GM18502 (cell line): ENCODE measurements around the gene POMZP3.
"Not testable (repeated sequence)": the region's sequence is repeated elsewhere in the genome, so short reads cannot be mapped to it uniquely, and the experiment has no call there.

Experiments
- ATAC-seq: cut with Tn5 transposase; IDR thresholded peaks from one replicate; pipeline ENCODE4 v1.9.1; 2021; ENCODE audit warnings: mild to moderate bottlenecking; ENCODE audit not compliant: unreplicated experiment, poor library complexity

The POMZP3 gene

GRCh38 chr7:76591033-76591432, 36.0 kb downstream of the POMZP3 start:
- ATAC-seq: not testable (repeated sequence)

GRCh38 chr7:76588586-76588985, 38.5 kb downstream of the POMZP3 start:
- not testable (repeated sequence) for ATAC-seq

GRCh38 chr7:76586585-76587315, 40.3 kb downstream of the POMZP3 start:
- ATAC-seq: not testable (repeated sequence)

- not testable (repeated sequence) for ATAC-seq
Observed at GRCh38 chr7:76583636-76584281, 43.3 kb downstream of the POMZP3 start.

- not testable (repeated sequence) for ATAC-seq
Observed at GRCh38 chr7:76582848-76583631, 44.0 kb downstream of the POMZP3 start.

GRCh38 chr7:76575919-76576655, 51.0 kb downstream of the POMZP3 start:
- not testable (repeated sequence) for ATAC-seq

GRCh38 chr7:76575431-76575830, 51.6 kb downstream of the POMZP3 start:
- ATAC-seq: not testable (repeated sequence)

GRCh38 chr7:76572296-76572695, 54.8 kb downstream of the POMZP3 start:
- ATAC-seq: not testable (repeated sequence)

GRCh38 chr7:76570324-76570775, 56.7 kb downstream of the POMZP3 start:
- not testable (repeated sequence) for ATAC-seq

GRCh38 chr7:76568742-76569141, 58.3 kb downstream of the POMZP3 start:
- ATAC-seq: not testable (repeated sequence)

- not testable (repeated sequence) for ATAC-seq
Observed at GRCh38 chr7:76567753-76568152, 59.3 kb downstream of the POMZP3 start.

GRCh38 chr7:76567311-76567710, 59.8 kb downstream of the POMZP3 start:
- ATAC-seq: not testable (repeated sequence)

GRCh38 chr7:76565001-76565400, 62.1 kb downstream of the POMZP3 start:
- not testable (repeated sequence) for ATAC-seq

GRCh38 chr7:76561342-76561741, 65.7 kb downstream of the POMZP3 start:
- ATAC-seq: not testable (repeated sequence)

- ATAC-seq: not testable (repeated sequence)
Observed at GRCh38 chr7:76560157-76560556, 66.9 kb downstream of the POMZP3 start.
